Astrocyte of the spinal cord (primary cell): ENCODE results near the gene UBL7.
"Not testable (repeated sequence)": the region's sequence is repeated elsewhere in the genome, so short reads cannot be mapped to it uniquely, and the experiment has no call there.

Experiments used
- DNase-seq: peaks from one replicate; pipeline ENCODE4 v3.0.0; 2011; ENCODE audit warnings: low read depth, low spot score
- H3K4me3 ChIP-seq: 2 replicates; pipeline ENCODE4 v1.5.1; 2011; ENCODE audit warnings: low read depth, mild to moderate bottlenecking, low read length, moderate library complexity
- CTCF ChIP-seq: IDR thresholded peaks from 2 replicates; pipeline ENCODE4 v1.5.1; 2012; ENCODE audit warnings: low read depth, mild to moderate bottlenecking, low read length, inconsistent platforms
- in situ Hi-C: cut with HindIII; loops from 2 replicates; pipeline ENCODE4 v1.10.0; 2017; ENCODE audit warnings: low sequenced_read_pairs

Gene UBL7

DNA sequence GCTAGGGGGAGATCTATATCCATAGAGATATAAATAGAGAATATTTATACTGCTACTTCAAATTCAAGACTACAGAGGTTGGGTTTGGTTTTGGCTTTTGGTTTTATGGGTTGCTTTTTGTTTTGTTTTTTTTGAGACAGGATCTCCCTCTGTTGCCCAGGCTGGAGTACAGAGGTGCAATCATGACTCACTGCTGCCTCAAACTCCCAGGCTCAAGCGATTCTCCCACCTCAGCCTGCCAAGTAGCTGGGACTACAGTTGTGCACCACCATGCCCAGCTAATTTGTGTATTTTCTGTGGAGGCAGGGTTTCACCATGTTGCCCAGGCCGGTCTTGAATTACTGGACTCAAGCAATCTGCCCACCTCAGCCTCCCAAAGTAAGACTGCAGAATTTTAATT, 3.9 kb upstream of the UBL7 start:
- no peak for TF ChIP-seq CTCF
- no peak for DNase-seq
- H3K4me3 ChIP-seq = no peak overlapping the region
- in situ Hi-C loops = no loop called here

- H3K4me3 ChIP-seq = no peak overlapping the region
- no peak for DNase-seq
- in situ Hi-C loops = no loop called here
- TF ChIP-seq CTCF = no peak
Observed at GRCh38 chr15:74464216-74464615, 3.3 kb upstream of the UBL7 start.

DNA sequence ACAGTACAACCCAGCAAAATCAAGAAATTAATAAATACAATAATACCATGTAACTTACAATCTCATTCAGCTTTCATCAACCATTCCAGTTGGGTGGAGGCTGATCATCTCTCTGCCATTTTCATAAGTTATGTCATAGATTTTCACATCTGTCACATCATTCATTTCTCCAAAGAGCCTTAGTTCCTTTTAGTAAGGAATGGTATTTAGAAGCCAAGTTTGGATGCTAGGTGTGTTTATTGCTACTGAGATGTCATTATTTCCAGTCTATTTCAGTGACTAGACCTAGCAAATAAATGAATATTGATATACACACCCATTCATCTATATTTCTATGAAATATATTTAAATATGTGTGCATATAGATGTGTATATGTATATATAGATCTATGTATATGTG, 2.7 kb upstream of the UBL7 start:
- in situ Hi-C loops = no loop called here
- DNase-seq = no peak
- TF ChIP-seq CTCF = no peak

GRCh38 chr15:74461847-74462511, 1.0 kb upstream of the UBL7 start:
- H3K4me3 ChIP-seq = peak overlapping the region; percentile 71
- no peak for TF ChIP-seq CTCF
- DNase-seq = no peak
- in situ Hi-C loops = no loop called here

More for the DNA sequence above, 2.7 kb upstream of the UBL7 start:
- no peak overlapping the region for H3K4me3 ChIP-seq

DNA sequence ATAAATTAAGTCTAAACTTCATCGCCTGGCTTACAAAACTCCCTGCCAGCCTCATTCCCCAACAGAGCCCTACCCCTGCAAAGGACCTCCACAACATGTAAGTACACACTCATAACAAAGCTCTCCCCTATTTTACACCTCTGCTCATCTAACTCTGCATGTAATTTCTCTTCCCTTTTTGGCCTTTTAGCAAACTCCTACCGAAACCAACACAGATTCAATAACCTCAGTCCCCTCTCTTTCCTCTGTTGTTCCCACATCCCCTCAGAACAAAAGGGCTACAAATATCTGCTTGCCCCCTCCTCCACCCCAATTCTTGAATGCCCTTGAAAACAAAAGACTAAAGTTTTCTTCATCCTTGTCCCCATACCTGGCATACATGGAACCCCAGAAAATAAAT, 662 bp downstream of the UBL7 start:
- no peak for TF ChIP-seq CTCF
- peak overlapping the region; percentile 71 for H3K4me3 ChIP-seq
- no peak for DNase-seq
- in situ Hi-C loops = no loop called here

DNA sequence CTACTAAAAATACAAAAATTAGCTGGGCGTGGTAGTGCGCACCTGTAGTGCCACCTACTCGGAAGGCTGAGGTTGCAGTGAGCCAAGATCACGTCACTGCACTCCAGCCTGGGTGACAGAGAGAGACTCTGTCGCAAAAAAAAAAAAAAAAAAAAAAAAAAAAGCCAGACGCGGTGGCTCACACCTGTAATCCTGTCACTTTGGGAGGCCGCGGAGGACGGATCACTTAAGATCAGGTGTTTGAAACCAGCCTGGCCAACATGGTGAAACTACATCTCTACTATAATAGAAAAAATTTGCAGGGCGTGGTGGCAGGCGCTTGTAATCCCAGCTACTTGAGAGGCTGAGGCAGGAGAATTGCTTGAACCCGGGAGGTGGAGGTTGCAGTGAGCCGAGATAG, 1.2 kb downstream of the UBL7 start:
- in situ Hi-C loops, H3K4me3 ChIP-seq, DNase-seq: not testable (repeated sequence)

DNA sequence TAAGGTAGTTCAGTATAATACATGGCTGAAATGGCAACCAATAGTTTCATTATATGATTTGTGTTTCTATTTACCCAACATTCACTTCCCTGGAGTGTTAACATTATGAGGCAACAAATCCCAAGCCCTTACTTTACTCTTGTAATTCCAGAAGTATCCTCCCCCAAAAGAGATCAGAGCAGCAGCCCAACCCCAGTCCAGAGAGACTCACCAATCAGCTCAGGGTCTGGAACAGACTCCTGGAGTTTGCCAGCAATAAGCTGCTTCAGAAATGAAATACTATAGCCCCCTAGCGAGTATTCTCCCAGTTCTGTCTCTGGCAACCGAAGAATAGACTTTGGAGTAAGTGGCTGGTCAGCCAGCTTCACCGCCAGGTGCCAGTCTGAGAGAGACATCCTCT, 2.5 kb downstream of the UBL7 start:
- TF ChIP-seq CTCF = no peak
- in situ Hi-C loops = no loop called here
- DNase-seq = no peak
- no peak overlapping the region for H3K4me3 ChIP-seq

DNA sequence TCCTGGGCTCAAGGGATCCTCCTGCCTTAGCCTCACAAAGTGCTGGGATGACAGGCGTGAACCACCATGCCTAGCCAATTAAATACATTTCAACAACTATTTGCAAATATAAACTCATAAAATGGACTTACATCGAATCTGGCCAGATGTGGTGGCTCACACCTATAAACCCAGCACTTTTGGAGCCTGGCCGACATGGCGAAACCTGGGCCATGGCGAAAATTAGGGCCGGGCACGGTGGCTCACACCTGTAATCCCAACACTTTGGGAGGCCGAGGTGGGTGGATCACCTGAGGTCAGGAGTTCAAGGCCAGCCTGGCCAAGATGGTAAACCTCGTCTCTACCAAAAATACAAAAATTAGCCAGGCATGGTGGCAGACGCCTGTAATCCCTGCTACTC, 3.9 kb downstream of the UBL7 start:
- DNase-seq, in situ Hi-C loops, H3K4me3 ChIP-seq: not testable (repeated sequence)
